ENCODE measurements around the gene GSN. TPM values are rescaled to one million over a fixed set of nuclear protein-coding genes. Genes with fewer than 3 reads are reported as not detected.

GSN gene
- polyA plus RNA-seq, 2 of the 4 experiments (the other 2 are of a cell fraction): 33.7 to 77.2 TPM

DNA sequence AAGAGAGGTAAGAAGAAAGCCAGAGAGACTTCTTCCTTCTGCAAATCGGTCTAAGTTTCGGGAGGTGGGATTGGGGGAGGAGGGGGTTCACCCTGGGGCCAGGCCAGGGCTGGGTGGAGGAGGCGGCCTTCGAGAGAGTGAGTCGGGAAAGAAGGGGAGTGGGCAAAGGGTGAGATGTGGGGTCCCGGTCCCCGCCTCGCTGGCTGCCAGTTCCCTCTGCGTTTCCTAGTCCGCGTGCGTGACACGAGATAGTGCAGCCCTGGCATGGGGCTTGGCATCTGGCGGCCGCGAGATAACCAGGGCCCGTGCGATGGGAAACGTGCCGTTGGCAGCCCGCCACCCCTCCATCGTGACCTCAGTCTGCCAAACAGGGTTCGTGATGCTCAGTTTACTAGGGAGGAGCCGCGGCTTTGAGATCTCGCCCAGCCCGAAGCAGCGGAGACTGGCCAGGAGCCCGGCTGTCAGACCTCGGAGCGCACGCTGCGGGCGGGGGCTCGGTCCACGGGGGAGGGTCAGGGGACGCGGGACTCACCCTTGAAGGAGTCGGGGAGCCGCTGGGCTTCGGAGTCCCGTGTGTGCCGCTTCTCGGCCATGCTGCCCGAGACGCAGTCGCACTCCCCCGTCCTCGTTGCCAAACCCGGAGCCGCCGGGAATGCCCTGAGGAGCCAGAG lies 101.8 kb downstream of the GSN start, which contains the start of gene STOM (continued):
- TF ChIP-seq, protein P1, sequence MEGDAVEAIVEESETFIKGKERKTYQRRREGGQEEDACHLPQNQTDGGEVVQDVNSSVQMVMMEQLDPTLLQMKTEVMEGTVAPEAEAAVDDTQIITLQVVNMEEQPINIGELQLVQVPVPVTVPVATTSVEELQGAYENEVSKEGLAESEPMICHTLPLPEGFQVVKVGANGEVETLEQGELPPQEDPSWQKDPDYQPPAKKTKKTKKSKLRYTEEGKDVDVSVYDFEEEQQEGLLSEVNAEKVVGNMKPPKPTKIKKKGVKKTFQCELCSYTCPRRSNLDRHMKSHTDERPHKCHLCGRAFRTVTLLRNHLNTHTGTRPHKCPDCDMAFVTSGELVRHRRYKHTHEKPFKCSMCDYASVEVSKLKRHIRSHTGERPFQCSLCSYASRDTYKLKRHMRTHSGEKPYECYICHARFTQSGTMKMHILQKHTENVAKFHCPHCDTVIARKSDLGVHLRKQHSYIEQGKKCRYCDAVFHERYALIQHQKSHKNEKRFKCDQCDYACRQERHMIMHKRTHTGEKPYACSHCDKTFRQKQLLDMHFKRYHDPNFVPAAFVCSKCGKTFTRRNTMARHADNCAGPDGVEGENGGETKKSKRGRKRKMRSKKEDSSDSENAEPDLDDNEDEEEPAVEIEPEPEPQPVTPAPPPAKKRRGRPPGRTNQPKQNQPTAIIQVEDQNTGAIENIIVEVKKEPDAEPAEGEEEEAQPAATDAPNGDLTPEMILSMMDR (IDR thresholded peaks at IDR 0.05): no peak
- no peak for TF ChIP-seq HDAC2 (IDR thresholded peaks at IDR 0.05)
- peak; percentile 93 for TF ChIP-seq E2F6 (IDR thresholded peaks at IDR 0.05; ENCODE audit: borderline replicate concordance, low read depth)
- 0 out of 2 replicates have a peak, but pooled peaks have one; percentile 46 for TF ChIP-seq TP53 (CRISPR knock-in tag; IDR thresholded peaks at IDR 0.05)
- no peak for TF ChIP-seq ESRRA (IDR thresholded peaks at IDR 0.05; ENCODE audit: borderline replicate concordance, low read length)
- no peak for TF ChIP-seq RCOR1 (IDR thresholded peaks at IDR 0.05; ENCODE audit: low read depth, low read length)
- peak; percentile 81; the same call in 1 of the 2 replicates for TF ChIP-seq ATOH8 (CRISPR knock-in tag; IDR thresholded peaks at IDR 0.05; ENCODE audit: low read depth)
- TF ChIP-seq RARB (CRISPR knock-in tag; IDR thresholded peaks at IDR 0.05): no peak
- TF ChIP-seq CHD4 (IDR thresholded peaks at IDR 0.05; ENCODE audit: borderline replicate concordance): no peak
- no peak for TF ChIP-seq POLR2AphosphoS2 (conservative IDR thresholded peaks at IDR 0.05; ENCODE audit: low read length)
- TF ChIP-seq JUN (IDR thresholded peaks at IDR 0.05): peak in 1 of 2 experiments; percentile 75; a peak in 2 of 5 replicates
- TF ChIP-seq HOXA7 (CRISPR knock-in tag; IDR thresholded peaks at IDR 0.05): no peak
- TF ChIP-seq HEYL (CRISPR knock-in tag; IDR thresholded peaks at IDR 0.05): no peak
- peak; percentile 64; the same call in 1 of the 2 replicates for TF ChIP-seq PHF8 (IDR thresholded peaks at IDR 0.05; ENCODE audit: borderline replicate concordance, low read depth)
- TF ChIP-seq EHF (CRISPR knock-in tag; IDR thresholded peaks at IDR 0.05): no peak
- TF ChIP-seq NPAS2 (CRISPR knock-in tag; IDR thresholded peaks at IDR 0.05; ENCODE audit: borderline replicate concordance): no peak
- no peak for TF ChIP-seq SMC3 (IDR thresholded peaks at IDR 0.05)
- TF ChIP-seq ELK1 (IDR thresholded peaks at IDR 0.05; ENCODE audit: low read depth, low read length): no peak
- TF ChIP-seq RAD21 (conservative IDR thresholded peaks at IDR 0.05 in 1 of 2, IDR thresholded peaks at IDR 0.05 in 1 of 2): 0 out of 5 replicates have a peak, but pooled peaks of 1 of the 2 experiments have one; percentile 12
- TF ChIP-seq CHD2 (IDR thresholded peaks at IDR 0.05; ENCODE audit: low read length, partially characterized antibody): no peak
- no peak; the same call in 1 of the 2 replicates for TF ChIP-seq FOXS1 (CRISPR knock-in tag; IDR thresholded peaks at IDR 0.05)
- TF ChIP-seq, protein P2, sequence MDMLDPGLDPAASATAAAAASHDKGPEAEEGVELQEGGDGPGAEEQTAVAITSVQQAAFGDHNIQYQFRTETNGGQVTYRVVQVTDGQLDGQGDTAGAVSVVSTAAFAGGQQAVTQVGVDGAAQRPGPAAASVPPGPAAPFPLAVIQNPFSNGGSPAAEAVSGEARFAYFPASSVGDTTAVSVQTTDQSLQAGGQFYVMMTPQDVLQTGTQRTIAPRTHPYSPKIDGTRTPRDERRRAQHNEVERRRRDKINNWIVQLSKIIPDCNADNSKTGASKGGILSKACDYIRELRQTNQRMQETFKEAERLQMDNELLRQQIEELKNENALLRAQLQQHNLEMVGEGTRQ (IDR thresholded peaks at IDR 0.05): peak; percentile 31; the same call in 1 of the 2 replicates
- no peak for TF ChIP-seq MAFK (IDR thresholded peaks at IDR 0.05; ENCODE audit: partially characterized antibody)
- TF ChIP-seq GATA3 (IDR thresholded peaks at IDR 0.05; ENCODE audit: borderline replicate concordance): no peak
- TF ChIP-seq CEBPB (IDR thresholded peaks at IDR 0.05): 0 out of 4 replicates have a peak, but pooled peaks of 1 of the 2 experiments have one; percentile 22
- TF ChIP-seq POLR2A (IDR thresholded peaks at IDR 0.05; ENCODE audit: low read length): peak; percentile 97
- peak; percentile 93 for TF ChIP-seq MAX (IDR thresholded peaks at IDR 0.05)
- TF ChIP-seq ZC3H11A (IDR thresholded peaks at IDR 0.05): no peak
- no peak for TF ChIP-seq FOSL2 (IDR thresholded peaks at IDR 0.05)
- no peak for TF ChIP-seq FOSL2 (CRISPR knock-in tag; IDR thresholded peaks at IDR 0.05)
- 0 out of 2 replicates have a peak, but pooled peaks have one; percentile 16 for TF ChIP-seq REST (IDR thresholded peaks at IDR 0.05)
- no peak for TF ChIP-seq NR3C1 (IDR thresholded peaks at IDR 0.05)
- TF ChIP-seq NFE2L2 (conservative IDR thresholded peaks at IDR 0.05; ENCODE audit: low read length): no peak
- 0 out of 2 replicates have a peak, but pooled peaks have one; percentile 71 for TF ChIP-seq TFCP2L1 (CRISPR knock-in tag; IDR thresholded peaks at IDR 0.05)
- no peak for TF ChIP-seq KDM5A (IDR thresholded peaks at IDR 0.05)

Data from A549 (cell line).